Posterior vena cava (tissue), 2 donors: Measurements from ENCODE around the gene S100Z. TPM values are rescaled to one million over a fixed set of nuclear protein-coding genes. Genes with fewer than 3 reads are reported as not detected.
"Not testable (repeated sequence)": the region's sequence is repeated elsewhere in the genome, so short reads cannot be mapped to it uniquely, and the experiment has no call there.

Experiments used
- DNase-seq: peaks from one replicate; pipeline ENCODE4 v3.0.0-alpha.2; 2020; ENCODE audit warnings: low spot score
- intact Hi-C, 2 donors: fragments of 100-400 bp; cut with DNase I; formaldehyde crosslinking; loops; one replicate each; pipeline versions ENCODE4 v1.14.1 to v1.14.2; 2022 to 2023
- total RNA-seq, 2 donors: library from RNA; stranded (reverse); fragmentation: NEBNext Ultra II Directional; extraction: Animal tissue kit (Norgen Biotek cat#: 25700); gene quantifications; one replicate each; pipeline ENCODE4 v1.2.1, GENCODE V29; 2021
- donor health status: DM: yes; HTN: yes; CAD: no.
- donor health status: DM: yes; HTN: yes; CAD: no.

S100Z gene
- total RNA-seq, 2 donors from 2014 or later: 0.79 to 0.81 TPM

DNA sequence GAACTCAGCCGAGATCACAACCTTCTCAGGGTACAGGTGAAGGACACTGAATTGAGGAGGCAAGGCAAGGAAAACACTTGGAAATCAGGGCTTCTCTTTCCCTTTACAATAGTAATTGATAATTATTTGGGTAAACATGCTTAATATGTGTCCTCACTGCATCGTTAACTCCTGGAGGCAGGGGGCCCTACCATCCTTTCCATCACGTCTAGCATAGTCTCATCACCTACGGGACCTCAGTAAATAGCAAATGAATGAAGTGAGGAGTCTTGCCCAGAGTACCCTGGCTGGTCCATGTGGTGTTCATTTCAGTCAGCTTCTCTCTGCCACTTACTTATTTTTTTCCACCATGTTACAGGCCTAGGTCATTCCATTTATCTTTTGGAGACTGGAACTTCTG lies 28.7 kb upstream of the S100Z start:
- DNase-seq: no peak
- intact Hi-C loops: no loop called here

DNA sequence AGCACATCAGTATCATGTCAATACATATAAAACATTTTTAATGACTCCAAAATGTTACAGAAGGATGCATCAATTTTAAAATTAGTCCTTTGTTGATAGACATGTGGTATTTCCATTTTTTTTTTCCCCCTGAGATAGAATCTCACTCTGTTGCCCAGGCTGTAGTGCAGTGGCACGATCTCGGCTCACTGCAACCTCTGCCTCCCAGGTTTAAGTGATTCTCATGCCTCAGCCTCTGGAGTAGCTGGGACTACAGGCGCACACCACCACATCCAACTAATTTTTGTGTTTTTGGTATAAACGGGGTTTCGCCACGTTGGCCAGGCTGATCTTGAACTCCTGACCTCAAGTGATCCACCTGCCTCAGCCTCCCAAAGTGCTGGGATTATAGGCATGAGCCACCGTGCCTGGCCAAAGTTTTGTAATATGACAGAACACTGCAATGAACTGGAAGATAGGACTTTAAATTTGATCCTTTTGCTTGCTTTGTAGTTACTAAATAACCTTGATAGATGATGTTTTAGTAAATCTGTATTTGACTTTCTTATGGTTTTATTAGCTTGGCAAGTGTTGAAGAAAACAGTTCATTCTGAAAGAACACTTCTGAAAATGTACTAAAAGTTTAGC lies 27.6 kb upstream of the S100Z start:
- not testable (repeated sequence) for DNase-seq

DNA sequence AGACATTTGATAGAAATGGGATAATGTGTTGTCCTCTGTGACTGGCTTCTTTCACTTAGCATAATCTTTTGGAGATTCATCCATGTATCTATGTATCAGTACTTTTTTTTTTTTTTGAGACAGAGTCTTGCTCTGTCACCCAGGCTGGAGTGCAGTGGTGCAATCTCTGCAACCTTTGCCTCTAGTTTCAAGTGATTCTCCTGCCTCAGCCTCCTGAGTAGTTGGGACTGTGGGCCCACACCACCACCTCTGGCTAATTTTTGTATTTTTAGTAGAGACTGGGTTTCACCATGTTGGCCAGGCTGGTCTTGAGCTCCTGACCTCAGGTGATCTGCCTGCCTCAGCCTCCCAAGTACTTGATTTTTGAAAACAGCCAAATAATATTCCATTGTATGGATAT lies 23.4 kb upstream of the S100Z start:
- DNase-seq: not testable (repeated sequence)

More for the DNA sequence above, 27.6 kb upstream of the S100Z start:
- intact Hi-C loops: not testable (repeated sequence)

DNA sequence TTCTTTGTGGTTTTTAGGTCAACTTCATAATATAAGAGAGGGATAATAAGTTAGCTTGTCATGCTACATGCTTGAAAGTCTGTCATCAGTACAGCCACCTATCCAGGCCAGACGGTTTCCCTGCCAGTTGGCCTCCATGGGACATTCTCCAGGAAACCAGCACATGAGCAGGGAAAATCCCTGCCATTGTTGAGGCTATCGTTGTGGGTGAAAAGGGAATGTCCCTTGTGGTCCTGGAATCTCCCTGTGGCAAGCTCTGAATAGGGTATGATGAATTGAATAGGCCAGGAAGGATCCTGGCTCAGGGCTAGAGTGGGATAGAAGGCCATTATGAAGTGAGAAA lies 18.7 kb upstream of the S100Z start:
- intact Hi-C loops: no loop called here

More for the DNA sequence above, 23.4 kb upstream of the S100Z start:
- intact Hi-C loops: not testable (repeated sequence)

DNA sequence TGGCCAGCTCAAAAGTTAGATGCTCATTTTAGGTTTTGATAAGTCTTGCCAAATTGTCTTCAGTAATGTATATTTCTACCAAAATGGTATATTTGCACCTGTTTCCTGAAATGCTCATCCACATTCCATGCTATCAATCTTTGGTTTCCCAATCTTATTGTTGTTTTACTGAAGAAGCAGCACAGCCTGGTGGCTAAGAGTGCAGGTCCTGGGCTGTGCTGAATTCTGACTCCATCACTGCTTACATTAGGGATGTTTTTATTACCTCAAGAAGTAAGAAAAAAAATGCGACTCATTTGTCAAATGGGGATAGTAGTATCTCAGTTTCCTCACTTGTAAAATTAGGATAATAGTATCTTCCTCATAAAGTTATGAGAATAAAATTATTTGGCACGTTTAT lies 13.6 kb upstream of the S100Z start:
- intact Hi-C loops: no loop called here
- no peak for DNase-seq

More for the DNA sequence above, 18.7 kb upstream of the S100Z start:
- no peak for DNase-seq

DNA sequence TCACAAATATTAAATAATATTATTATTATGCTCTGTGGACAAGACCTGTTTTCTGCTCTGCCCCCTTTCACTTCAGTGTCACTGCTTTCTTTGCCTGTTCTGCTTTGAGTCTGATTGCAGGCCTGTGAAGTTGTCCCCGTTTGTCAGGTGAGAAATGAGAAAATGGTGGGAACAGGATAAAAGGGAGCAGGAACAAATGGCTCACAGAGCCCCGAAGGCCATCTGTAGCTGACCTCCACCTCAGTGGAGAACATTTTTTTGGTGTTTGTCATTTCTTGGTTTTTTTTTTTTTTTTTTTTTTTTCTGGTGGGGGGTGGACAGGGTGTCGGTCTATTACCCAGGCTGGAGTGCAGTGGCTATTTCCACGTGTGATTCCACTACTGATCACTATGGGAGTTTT lies 13.2 kb upstream of the S100Z start:
- DNase-seq: no peak
- intact Hi-C loops: no loop called here

DNA sequence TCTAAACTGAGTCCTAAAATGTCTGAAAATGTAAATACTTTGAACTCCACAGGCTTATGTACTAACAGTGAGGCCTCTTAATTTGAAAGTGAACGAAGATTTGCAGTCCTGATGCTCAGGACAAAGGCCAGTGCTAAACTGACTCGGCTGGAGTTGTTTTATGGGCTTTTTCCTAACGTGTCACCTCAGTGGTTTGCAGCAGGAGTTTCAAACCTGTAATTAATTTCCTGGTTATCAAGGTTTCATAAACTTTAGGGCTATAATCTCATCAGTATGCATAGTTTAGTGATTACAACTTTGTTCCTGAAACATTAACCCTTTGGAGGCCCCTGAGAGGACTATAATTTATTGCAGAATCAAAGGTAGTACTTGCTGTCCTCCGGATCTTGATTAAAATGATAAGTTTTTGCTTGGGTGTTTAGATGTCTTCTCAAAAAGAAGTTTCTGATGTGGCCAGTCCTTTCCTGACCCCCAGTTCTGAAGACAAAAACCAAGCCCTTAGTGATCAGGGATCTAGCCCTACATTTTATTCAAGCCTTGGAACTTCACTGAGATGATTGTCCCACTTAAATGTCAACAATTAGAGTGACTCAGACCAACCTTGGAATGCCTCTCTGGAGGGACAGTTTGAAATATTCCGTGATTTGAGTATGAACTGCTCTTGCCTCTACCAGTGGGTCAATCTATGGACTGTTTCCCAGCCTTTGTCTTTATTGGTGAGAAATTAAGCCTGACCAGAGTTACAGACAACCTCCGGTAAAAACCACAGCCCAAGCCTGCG lies 11.1 kb upstream of the S100Z start:
- intact Hi-C loops: no loop called here
- DNase-seq: no peak

DNA sequence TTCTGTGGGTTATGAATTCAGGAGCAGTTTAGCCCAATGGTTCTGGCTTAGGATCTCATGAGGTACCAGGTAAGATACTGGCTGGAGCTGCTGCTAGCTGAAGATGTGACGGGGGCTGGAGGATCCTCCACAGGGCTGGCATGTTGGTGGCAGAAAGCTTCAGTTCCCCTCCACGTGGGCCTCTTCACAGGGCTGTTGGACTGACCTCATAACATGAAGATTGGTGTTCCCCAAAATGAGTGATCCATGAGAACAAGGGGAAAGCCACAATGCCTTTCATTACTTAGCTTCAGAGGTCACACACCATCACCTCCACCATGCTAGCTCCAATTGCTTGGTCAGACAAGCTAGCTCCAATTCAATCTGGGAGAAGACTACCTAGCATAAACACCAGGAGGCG lies 8.5 kb upstream of the S100Z start:
- DNase-seq: no peak
- intact Hi-C loops: no loop called here

DNA sequence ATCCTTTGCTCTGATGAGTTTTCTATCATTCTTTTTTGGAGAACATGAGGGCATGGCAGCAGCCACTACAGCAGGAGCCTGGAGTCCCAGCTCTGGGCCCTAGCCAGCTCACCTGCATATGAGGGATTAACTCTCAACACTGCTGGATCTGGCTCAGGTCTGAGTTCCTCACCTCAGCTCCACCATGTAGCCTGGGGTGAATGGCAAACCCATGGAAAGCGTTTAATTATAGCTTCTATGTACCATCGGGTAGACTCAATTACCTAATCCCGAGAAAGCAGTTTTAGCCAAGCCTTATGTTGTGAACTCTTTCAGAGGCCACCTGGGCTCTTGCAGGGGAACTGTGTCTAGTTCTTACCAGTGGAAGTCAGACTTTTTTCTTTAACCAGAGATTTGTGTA lies 3.9 kb upstream of the S100Z start:
- intact Hi-C loops: no loop called here
- no peak for DNase-seq

DNA sequence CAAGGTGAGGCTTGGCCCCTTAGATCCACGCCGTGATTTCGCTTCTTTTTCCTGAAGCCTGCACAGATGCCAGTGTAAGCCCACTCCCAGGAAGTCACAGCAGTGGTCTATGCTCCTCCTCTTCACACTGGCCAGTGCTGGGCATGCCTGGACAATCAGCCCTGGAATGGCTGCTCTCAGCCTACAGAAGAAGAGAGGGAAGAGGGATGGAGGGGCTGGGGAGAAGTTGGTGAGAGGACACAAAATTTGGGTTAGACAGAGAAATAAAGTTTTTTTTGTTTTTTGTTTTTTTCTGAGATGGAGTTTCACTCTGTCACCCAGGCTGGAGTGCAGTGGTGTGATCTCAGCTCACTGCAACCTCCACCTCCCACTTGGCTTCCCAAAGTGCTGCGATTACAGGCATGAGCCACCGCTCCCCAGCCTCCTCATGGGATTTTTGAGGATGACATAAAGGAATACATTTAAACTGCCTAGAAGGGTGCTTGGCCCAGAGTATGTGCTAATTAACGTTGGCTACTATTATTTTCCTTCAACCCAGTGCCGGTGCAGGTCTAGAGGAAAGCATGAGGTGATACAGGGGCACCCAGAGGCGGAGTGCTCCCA lies 830 bp downstream of the S100Z start:
- DNase-seq: no peak
- intact Hi-C loops: no loop called here

DNA sequence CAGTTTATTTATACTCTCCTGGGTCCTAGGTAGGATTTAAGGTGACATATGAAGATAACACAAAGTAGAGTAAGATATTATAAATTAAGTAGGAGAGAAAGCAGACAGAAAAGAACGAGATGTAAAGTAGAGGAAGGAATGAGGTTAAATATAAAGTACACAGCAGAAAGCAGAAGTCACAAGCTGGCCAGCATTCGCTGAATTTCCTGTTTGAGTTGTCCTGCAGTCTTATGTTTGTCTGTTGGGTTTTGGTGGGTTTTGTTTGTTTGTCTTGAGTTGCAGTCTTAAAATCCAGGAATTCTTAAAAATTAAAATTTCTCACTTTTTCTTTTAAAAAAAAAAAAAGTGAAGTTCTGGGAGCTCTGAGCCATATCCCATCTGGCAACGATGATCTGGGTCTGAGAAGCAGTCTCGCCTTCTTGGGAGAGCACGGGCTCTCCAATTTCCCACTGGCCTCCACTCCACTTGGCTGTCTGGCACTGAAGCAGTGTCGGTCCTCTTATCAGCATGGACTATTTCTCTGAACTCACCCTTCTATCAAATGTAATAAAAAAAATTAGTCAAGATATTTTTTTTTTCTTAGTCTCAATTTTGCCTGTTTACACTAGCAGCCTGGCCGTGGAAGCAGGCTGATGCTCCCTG lies 2.0 kb downstream of the S100Z start:
- DNase-seq: peak; percentile 86
- intact Hi-C loops: no loop called here

DNA sequence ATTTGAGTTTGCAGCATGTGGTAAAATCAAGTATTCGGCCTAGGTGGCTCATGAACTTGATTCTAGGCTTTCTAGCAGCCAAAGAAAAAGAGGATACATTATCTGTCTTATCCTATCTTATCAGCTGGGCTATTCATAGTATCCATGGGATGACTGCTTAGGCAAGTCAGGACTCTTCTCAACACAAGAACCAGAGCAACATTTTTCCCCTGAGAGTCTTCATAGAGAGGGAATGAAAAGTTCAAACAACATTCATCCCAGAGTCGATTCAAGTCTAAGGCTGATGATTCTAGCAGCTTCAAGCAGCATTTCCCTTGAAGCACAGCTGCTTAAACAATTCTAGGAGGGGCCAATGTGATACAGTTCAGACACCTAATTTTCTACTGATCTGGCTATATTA lies 3.0 kb downstream of the S100Z start:
- DNase-seq: no peak
- intact Hi-C loops: no loop called here

DNA sequence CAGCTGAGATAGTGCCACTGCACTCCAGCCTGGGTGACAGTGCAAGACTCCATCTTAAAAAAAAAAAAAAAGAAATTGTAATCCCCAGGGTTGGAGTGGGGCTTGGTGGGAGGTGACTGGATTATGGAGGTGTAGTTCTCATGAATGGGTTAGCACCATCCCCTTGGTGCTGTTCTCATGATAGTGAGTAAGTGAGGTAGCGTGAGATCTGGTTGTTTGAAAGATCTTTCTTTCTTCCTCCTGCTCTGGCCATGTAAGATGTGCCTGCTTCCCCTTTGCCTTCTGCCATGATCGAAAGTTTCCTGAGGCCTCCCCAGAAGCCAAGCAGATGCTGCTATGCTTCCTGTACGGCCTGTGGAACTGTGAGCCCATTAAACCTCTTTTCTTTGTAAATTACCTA lies 3.9 kb downstream of the S100Z start:
- DNase-seq, intact Hi-C loops: not testable (repeated sequence)

DNA sequence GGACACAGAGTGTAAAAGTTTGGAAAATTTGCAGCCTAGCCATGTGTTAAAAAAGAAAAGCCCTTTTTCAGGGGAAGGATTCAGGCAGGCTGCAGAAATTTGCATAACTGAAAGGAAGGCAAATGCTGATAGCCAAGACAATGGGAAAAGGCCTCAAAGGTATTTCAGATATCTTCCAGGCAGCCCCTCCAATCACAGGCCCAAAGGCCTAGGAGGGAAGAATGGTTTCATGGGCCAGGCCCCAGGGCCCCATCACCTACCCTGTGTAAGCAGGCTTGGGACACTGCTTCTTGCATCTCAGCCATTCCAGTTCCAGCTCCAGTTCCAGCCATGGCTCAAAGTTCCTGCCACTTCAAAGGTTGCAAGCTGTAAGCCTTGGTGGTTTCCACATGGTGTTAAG lies 4.8 kb downstream of the S100Z start:
- no peak for DNase-seq
- intact Hi-C loops: no loop called here

DNA sequence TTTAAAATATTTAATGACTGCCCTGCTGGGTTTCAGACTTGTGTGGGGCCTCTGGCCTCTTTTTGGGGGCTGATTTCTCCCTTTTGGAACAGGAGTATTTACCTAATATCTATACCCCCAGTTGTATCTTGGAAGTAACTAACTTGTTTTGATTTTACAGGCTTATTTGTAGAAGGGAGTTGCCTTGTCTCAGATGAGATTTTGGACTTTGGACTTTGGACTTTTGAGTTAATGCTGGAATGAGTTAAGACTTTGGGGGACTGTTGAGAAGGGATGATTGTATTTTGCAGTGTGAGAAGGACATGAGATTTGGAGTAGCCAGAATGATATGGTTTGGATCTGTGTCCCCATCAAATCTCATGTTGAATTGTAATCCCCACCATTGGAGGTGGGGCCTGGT lies 5.7 kb downstream of the S100Z start:
- DNase-seq, intact Hi-C loops: not testable (repeated sequence)

DNA sequence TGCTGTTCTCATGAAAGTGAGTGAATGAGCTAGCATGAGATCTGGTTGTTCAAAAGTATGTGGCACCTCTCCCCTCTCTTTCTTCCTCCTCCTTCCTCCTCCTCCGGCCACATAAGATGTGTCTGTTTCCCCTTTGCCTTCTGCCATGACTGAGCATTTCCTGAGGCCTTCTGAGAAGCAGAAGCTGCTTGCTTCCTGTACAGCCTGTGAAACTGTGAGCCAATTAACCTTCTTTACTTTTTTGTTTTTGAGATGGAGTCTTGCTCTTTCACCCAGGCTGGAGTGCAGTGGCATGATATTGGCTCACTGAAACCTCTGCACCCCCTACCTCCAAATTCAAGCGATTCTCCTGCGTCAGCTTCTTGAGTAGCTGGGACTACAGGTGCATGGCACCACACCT lies 6.1 kb downstream of the S100Z start:
- intact Hi-C loops: no loop called here
- no peak for DNase-seq

DNA sequence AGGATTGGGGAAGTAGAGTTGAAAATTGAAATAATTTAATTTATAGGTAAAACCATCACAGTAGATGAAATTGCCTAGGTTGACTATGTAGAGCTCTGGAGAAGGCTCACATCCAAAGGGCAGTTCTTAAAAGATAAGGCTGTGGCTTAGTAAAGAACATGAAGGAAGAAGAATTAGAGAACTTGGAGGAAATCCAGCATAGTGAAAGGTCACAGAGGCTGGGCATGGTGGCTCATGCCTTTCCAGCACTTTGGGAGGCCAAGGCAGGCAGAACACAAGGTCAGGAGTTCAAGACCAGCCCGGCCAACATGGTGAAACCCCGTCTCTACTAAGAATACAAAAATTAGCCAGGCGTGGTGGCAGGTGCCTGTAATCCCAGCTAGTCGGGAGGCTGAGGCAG lies 7.0 kb downstream of the S100Z start:
- DNase-seq, intact Hi-C loops: not testable (repeated sequence)

DNA sequence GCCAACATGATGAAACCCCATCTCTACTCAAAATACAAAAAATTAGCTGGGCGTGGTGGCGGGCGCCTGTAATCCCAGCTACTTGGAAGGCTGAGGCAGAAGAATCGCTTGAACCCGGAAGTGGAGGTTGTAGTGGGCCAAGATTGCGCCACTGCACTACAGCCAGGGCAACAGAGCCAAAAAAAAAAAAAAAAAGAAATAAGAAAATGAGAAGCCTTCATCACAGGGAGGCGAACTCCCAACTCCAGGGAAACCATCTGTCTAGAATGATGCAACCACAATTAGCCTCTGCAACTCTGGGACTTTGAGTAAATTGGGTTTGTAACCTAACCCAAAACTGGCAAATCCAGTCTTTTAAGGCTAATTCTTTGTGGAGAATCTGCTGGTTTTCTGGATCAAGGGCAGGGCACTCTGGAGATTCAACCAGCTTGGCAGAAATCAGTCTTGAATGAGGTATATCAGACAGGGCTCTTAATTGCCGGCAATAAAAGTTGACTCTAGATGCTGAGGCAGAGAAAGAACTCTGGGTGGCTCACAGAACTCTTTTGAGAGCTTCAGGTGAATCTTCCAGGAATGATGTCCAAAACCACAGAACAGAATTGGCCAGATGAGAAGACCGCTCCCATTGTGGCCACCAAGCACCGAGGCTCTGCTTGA lies 9.9 kb downstream of the S100Z start:
- intact Hi-C loops: no loop called here
- DNase-seq: no peak

DNA sequence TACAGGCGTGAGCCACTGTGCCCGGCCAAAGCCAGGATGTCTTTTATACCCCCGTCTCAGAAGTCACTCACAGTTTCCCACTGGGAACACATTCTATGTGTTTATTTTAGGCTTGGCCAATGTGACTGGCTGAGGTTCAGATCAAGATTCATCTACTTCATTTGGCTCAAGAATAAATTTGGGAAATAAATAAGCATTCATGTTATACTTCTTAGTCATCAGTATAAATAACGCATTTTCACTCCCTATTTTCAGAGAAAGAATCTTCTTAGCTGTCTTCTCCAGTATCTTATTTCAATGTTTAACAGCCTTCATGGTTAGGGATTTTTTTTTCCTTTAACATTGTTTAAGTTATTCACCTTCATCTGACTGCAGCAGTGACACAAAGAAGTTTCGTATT lies 11.8 kb downstream of the S100Z start:
- intact Hi-C loops: no loop called here

DNA sequence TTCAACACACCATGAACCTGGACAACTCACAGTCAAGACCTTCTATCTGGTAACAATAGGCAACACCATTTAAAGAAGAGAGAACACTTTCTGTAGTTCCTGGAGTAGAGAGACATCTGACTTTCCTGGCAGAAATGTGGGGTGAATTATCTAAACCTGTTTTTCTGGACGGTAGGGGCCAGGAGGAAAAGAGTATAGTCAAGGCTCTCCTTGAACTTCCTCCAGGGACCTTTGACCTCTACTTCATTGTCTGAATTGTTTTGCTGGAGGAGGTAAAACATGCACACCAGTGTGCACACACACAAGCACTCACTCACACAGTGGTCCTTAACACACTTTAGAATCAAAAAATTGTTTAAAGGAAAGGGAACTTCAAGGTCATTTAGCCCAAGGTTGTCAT lies 13.2 kb downstream of the S100Z start:
- no peak for DNase-seq
- intact Hi-C loops: no loop called here

More for the DNA sequence above, 11.8 kb downstream of the S100Z start:
- DNase-seq: no peak
